HG03095 (cell line): ENCODE results near the gene ITGAV.
A peak's percentile ranks its signal among the peaks of the same experiment; 100 is the strongest.

Source experiments
- ATAC-seq: cut with Tn5 transposase; IDR thresholded peaks from one replicate; pipeline ENCODE4 v1.9.1; 2021; ENCODE audit warnings: moderate library complexity; ENCODE audit not compliant: unreplicated experiment

Gene ITGAV

GRCh38 chr2:186612026-186612425 is 22.2 kb downstream of the ITGAV start:
- no peak for ATAC-seq

GRCh38 chr2:186612555-186613440 is 22.9 kb downstream of the ITGAV start:
- no peak for ATAC-seq

GRCh38 chr2:186614373-186614772 is 24.5 kb downstream of the ITGAV start:
- no peak for ATAC-seq

- ATAC-seq = no peak
These were observed 27.3 kb downstream of the ITGAV start for GRCh38 chr2:186617148-186617547.

GRCh38 chr2:186617771-186618170 is 27.9 kb downstream of the ITGAV start:
- ATAC-seq = no peak

- no peak for ATAC-seq
These were observed 28.8 kb downstream of the ITGAV start for GRCh38 chr2:186618696-186619095.

GRCh38 chr2:186623084-186623483 is 33.2 kb downstream of the ITGAV start:
- ATAC-seq = no peak

GRCh38 chr2:186624276-186624675 is 34.4 kb downstream of the ITGAV start:
- no peak for ATAC-seq

GRCh38 chr2:186629250-186629996 is 39.6 kb downstream of the ITGAV start:
- no peak for ATAC-seq

- no peak for ATAC-seq
These were observed 42.6 kb downstream of the ITGAV start for GRCh38 chr2:186632417-186632816.

- ATAC-seq = no peak
These were observed 44.8 kb downstream of the ITGAV start for GRCh38 chr2:186634701-186635100.

GRCh38 chr2:186636800-186637496 is 47.1 kb downstream of the ITGAV start:
- no peak for ATAC-seq

- no peak for ATAC-seq
These were observed 47.6 kb downstream of the ITGAV start for GRCh38 chr2:186637497-186637800.

- peak; percentile 72 for ATAC-seq
These were observed 50.1 kb downstream of the ITGAV start for GRCh38 chr2:186639939-186640338.

- peak; percentile 2 for ATAC-seq
These were observed 51.4 kb downstream of the ITGAV start for GRCh38 chr2:186641132-186641806.

- ATAC-seq = peak; percentile 66
These were observed 52.0 kb downstream of the ITGAV start for GRCh38 chr2:186641807-186642321.

GRCh38 chr2:186644791-186645190 is 54.9 kb downstream of the ITGAV start:
- no peak for ATAC-seq

- ATAC-seq = no peak
These were observed 56.1 kb downstream of the ITGAV start for GRCh38 chr2:186645999-186646398.

- no peak for ATAC-seq
These were observed 58.3 kb downstream of the ITGAV start for GRCh38 chr2:186648130-186648529.

GRCh38 chr2:186653511-186653910 is 63.7 kb downstream of the ITGAV start:
- ATAC-seq = no peak

GRCh38 chr2:186659383-186659782 is 69.5 kb downstream of the ITGAV start:
- ATAC-seq = no peak
